WTC11 (cell line): Measurements from ENCODE around the gene TMEM183A. TPM values are rescaled to one million over a fixed set of nuclear protein-coding genes. Genes with fewer than 3 reads are reported as not detected.
A peak's percentile ranks its signal among the peaks of the same experiment; 100 is the strongest.

Experiments used
- ATAC-seq: fragments of 200-7000 bp; cut with Tn5 transposase; 2 replicates; pipeline ENCODE4 v1.10.0; 2021; ENCODE audit warnings: mild to moderate bottlenecking, moderate library complexity
- CTCF ChIA-PET: fragments of 300-600 bp; sonication (Branson Sonifier 250); formaldehyde crosslinking; loops from one replicate; lab custom pipeline; 2021; ENCODE audit warnings: antibody characterized with exemption; lab: Charles Lee
- POLR2A ChIA-PET: fragments of 350-600 bp; sonication (Branson Sonifier 250); formaldehyde crosslinking; loops from one replicate; lab custom pipeline; 2021; ENCODE audit warnings: antibody characterized with exemption; lab: Charles Lee
- DNase-seq: peaks from one replicate; pipeline ENCODE4 v3.0.0; 2021; ENCODE audit warnings: low spot score
- H3K27ac Mint-ChIP-seq: 2 replicates; pipeline ENCODE4 v1.8.0; 2021; ENCODE audit warnings: mixed read lengths
- H3K27me3 Mint-ChIP-seq: 2 replicates; pipeline ENCODE4 v1.8.0; 2021; ENCODE audit warnings: low read depth, mild to moderate bottlenecking, moderate library complexity, mixed read lengths
- H3K36me3 Mint-ChIP-seq: 2 replicates; pipeline ENCODE4 v1.8.0; 2021; ENCODE audit warnings: mixed read lengths
- H3K4me1 Mint-ChIP-seq: 2 replicates; pipeline ENCODE4 v1.8.0; 2022; ENCODE audit warnings: mixed read lengths
- H3K4me3 Mint-ChIP-seq: 2 replicates; pipeline ENCODE4 v1.8.0; 2021; ENCODE audit warnings: mild to moderate bottlenecking, moderate library complexity, mixed read lengths
- H3K9me3 Mint-ChIP-seq: 2 replicates; pipeline ENCODE4 v1.8.0; 2021; ENCODE audit warnings: mixed read lengths
- NR1H2 ChIP-seq: sonication (generic); formaldehyde crosslinking; IDR thresholded peaks from 2 replicates; pipeline ENCODE4 v1.9.0; 2021; ENCODE audit warnings: mild to moderate bottlenecking, moderate library complexity, missing genetic modification reagents
- ZNF232 ChIP-seq: sonication (generic); formaldehyde crosslinking; IDR thresholded peaks from 2 replicates; pipeline ENCODE4 v1.8.0; 2022; ENCODE audit warnings: mild to moderate bottlenecking, missing genetic modification reagents
- ZNF671 ChIP-seq: fragments of 250-450 bp; sonication (Bioruptor Pico); IDR thresholded peaks from 2 replicates; pipeline ENCODE4 v1.8.0; 2021; ENCODE audit warnings: mild to moderate bottlenecking
- total RNA-seq: library from RNA; stranded (reverse); gene quantifications from 3 replicates; pipeline ENCODE4 v1.2.3, GENCODE V29; 2021
- TF ChIP-seq, protein P1 (sequence below): sonication (generic); formaldehyde crosslinking; IDR thresholded peaks from 2 replicates; pipeline ENCODE4 v1.8.0; 2023; ENCODE audit warnings: missing genetic modification reagents, mild to moderate bottlenecking, borderline replicate concordance
- TF ChIP-seq, protein P2 (sequence below): sonication (generic); formaldehyde crosslinking; IDR thresholded peaks from 2 replicates; pipeline ENCODE4 v1.8.1; 2022; ENCODE audit warnings: mild to moderate bottlenecking, missing genetic modification reagents, moderate library complexity, borderline replicate concordance
- TF ChIP-seq, protein P3 (sequence below): fragments of 250-450 bp; sonication (Bioruptor Pico); IDR thresholded peaks from 2 replicates; pipeline ENCODE4 v1.9.0; 2021; ENCODE audit warnings: mild to moderate bottlenecking, borderline replicate concordance
- TF ChIP-seq, protein P4 (sequence below): sonication (generic); formaldehyde crosslinking; IDR thresholded peaks from 2 replicates; pipeline ENCODE4 v1.8.1; 2022; ENCODE audit warnings: low read depth, missing genetic modification reagents, borderline replicate concordance
- TF ChIP-seq, protein P5 (sequence below): fragments of 250-450 bp; sonication (Bioruptor Pico); IDR thresholded peaks from 2 replicates; pipeline ENCODE4 v1.9.0; 2021; ENCODE audit warnings: mild to moderate bottlenecking

Gene TMEM183A
- total RNA-seq, 1 experiment from 2014 or later = 108 TPM

DNA sequence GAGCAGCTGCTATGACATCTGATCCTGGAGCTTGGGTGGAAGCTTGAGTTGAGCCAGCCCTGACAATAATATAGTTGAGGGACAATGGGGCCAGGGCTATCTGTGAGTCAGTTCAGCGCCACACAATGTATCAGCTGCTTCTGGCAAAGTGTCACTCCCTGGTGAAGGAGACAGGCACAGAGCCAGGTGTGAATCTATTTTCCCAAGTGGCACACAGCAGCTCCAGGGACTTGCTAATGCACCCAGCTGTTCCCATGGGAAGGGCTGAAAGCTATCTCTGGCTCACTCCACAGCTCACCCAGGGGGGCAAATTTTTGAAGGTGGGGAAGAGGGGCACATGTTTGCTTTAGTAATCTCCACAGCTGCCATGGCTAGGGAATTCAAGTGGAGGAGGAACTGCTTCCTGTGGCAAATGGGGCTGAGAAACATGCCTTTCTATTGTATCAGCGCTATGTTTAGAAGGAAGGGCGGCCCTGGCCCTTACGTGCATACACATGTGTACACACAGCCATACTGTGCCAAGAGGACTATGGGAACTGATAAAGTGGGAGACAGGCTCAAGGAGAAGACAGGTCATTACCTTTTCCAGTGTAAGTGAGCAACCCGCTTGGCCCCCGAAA, 42.3 kb upstream of the TMEM183A start (continued):
- TF ChIP-seq, protein P1, sequence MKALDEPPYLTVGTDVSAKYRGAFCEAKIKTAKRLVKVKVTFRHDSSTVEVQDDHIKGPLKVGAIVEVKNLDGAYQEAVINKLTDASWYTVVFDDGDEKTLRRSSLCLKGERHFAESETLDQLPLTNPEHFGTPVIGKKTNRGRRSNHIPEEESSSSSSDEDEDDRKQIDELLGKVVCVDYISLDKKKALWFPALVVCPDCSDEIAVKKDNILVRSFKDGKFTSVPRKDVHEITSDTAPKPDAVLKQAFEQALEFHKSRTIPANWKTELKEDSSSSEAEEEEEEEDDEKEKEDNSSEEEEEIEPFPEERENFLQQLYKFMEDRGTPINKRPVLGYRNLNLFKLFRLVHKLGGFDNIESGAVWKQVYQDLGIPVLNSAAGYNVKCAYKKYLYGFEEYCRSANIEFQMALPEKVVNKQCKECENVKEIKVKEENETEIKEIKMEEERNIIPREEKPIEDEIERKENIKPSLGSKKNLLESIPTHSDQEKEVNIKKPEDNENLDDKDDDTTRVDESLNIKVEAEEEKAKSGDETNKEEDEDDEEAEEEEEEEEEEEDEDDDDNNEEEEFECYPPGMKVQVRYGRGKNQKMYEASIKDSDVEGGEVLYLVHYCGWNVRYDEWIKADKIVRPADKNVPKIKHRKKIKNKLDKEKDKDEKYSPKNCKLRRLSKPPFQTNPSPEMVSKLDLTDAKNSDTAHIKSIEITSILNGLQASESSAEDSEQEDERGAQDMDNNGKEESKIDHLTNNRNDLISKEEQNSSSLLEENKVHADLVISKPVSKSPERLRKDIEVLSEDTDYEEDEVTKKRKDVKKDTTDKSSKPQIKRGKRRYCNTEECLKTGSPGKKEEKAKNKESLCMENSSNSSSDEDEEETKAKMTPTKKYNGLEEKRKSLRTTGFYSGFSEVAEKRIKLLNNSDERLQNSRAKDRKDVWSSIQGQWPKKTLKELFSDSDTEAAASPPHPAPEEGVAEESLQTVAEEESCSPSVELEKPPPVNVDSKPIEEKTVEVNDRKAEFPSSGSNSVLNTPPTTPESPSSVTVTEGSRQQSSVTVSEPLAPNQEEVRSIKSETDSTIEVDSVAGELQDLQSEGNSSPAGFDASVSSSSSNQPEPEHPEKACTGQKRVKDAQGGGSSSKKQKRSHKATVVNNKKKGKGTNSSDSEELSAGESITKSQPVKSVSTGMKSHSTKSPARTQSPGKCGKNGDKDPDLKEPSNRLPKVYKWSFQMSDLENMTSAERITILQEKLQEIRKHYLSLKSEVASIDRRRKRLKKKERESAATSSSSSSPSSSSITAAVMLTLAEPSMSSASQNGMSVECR (CRISPR knock-in tag) = no peak
- TF ChIP-seq, all 79 proteins: peak for 0

DNA sequence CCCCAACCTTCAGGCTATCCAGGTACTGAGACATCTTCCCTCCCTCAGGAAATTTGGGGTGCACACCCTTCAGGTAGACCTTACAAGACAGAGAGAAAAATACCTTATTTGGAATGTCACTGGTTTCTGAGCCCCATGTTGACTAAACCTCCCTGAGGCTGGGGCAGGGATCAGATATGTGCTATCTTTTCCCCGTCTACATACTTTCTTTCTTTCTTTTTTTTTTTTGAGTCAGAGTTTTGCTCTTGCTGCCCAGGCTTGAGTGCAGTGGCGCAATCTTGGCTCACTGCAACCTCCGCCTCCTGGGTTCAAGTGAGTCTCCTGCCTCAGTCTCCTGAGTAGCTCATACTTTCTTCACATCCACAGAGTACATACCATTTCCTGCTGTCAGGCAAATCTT, 41.8 kb upstream of the TMEM183A start:
- H3K4me3 Mint-ChIP-seq = peak overlapping the region; percentile 74
- no peak overlapping the region for H3K27ac Mint-ChIP-seq
- H3K4me1 Mint-ChIP-seq = peaks cover 20% of the 10 kb centered on the region
- peaks cover 17% of the 10 kb centered on the region for H3K27me3 Mint-ChIP-seq
- H3K36me3 Mint-ChIP-seq = no peaks in the 10 kb centered on the region; the same call in 1 of the 2 replicates
- ChIA-PET POLR2A (no interaction called here), CTCF (no interaction called here)
- ATAC-seq = no peak
- DNase-seq = no peak
- H3K9me3 Mint-ChIP-seq = no peaks in the 10 kb centered on the region
- TF ChIP-seq, protein P2, sequence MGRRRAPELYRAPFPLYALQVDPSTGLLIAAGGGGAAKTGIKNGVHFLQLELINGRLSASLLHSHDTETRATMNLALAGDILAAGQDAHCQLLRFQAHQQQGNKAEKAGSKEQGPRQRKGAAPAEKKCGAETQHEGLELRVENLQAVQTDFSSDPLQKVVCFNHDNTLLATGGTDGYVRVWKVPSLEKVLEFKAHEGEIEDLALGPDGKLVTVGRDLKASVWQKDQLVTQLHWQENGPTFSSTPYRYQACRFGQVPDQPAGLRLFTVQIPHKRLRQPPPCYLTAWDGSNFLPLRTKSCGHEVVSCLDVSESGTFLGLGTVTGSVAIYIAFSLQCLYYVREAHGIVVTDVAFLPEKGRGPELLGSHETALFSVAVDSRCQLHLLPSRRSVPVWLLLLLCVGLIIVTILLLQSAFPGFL (CRISPR knock-in tag) = no peak
- TF ChIP-seq ZNF232 (CRISPR knock-in tag) (no peak), ZNF671 (CRISPR knock-in tag) (no peak), NR1H2 (CRISPR knock-in tag) (no peak)
- TF ChIP-seq, protein P3, sequence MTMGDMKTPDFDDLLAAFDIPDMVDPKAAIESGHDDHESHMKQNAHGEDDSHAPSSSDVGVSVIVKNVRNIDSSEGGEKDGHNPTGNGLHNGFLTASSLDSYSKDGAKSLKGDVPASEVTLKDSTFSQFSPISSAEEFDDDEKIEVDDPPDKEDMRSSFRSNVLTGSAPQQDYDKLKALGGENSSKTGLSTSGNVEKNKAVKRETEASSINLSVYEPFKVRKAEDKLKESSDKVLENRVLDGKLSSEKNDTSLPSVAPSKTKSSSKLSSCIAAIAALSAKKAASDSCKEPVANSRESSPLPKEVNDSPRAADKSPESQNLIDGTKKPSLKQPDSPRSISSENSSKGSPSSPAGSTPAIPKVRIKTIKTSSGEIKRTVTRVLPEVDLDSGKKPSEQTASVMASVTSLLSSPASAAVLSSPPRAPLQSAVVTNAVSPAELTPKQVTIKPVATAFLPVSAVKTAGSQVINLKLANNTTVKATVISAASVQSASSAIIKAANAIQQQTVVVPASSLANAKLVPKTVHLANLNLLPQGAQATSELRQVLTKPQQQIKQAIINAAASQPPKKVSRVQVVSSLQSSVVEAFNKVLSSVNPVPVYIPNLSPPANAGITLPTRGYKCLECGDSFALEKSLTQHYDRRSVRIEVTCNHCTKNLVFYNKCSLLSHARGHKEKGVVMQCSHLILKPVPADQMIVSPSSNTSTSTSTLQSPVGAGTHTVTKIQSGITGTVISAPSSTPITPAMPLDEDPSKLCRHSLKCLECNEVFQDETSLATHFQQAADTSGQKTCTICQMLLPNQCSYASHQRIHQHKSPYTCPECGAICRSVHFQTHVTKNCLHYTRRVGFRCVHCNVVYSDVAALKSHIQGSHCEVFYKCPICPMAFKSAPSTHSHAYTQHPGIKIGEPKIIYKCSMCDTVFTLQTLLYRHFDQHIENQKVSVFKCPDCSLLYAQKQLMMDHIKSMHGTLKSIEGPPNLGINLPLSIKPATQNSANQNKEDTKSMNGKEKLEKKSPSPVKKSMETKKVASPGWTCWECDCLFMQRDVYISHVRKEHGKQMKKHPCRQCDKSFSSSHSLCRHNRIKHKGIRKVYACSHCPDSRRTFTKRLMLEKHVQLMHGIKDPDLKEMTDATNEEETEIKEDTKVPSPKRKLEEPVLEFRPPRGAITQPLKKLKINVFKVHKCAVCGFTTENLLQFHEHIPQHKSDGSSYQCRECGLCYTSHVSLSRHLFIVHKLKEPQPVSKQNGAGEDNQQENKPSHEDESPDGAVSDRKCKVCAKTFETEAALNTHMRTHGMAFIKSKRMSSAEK (CRISPR knock-in tag) = no peak
- TF ChIP-seq, protein P4, sequence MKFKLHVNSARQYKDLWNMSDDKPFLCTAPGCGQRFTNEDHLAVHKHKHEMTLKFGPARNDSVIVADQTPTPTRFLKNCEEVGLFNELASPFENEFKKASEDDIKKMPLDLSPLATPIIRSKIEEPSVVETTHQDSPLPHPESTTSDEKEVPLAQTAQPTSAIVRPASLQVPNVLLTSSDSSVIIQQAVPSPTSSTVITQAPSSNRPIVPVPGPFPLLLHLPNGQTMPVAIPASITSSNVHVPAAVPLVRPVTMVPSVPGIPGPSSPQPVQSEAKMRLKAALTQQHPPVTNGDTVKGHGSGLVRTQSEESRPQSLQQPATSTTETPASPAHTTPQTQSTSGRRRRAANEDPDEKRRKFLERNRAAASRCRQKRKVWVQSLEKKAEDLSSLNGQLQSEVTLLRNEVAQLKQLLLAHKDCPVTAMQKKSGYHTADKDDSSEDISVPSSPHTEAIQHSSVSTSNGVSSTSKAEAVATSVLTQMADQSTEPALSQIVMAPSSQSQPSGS (CRISPR knock-in tag) = no peak
- TF ChIP-seq, protein P5, sequence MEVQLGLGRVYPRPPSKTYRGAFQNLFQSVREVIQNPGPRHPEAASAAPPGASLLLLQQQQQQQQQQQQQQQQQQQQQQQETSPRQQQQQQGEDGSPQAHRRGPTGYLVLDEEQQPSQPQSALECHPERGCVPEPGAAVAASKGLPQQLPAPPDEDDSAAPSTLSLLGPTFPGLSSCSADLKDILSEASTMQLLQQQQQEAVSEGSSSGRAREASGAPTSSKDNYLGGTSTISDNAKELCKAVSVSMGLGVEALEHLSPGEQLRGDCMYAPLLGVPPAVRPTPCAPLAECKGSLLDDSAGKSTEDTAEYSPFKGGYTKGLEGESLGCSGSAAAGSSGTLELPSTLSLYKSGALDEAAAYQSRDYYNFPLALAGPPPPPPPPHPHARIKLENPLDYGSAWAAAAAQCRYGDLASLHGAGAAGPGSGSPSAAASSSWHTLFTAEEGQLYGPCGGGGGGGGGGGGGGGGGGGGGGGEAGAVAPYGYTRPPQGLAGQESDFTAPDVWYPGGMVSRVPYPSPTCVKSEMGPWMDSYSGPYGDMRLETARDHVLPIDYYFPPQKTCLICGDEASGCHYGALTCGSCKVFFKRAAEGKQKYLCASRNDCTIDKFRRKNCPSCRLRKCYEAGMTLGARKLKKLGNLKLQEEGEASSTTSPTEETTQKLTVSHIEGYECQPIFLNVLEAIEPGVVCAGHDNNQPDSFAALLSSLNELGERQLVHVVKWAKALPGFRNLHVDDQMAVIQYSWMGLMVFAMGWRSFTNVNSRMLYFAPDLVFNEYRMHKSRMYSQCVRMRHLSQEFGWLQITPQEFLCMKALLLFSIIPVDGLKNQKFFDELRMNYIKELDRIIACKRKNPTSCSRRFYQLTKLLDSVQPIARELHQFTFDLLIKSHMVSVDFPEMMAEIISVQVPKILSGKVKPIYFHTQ (CRISPR knock-in tag) = no peak
- TF ChIP-seq, all 79 proteins: peak for 0
